NCI-H345 treated with DMSO at 0.1 percent for 48 hours (cell line): ENCODE measurements around the gene GEN1.
"Not testable (repeated sequence)": the region's sequence is repeated elsewhere in the genome, so short reads cannot be mapped to it uniquely, and the experiment has no call there.

Source experiments
- DNase-seq: peaks from one replicate; lab custom pipeline; 2025; ENCODE audit not compliant: unreplicated experiment; lab: John Stamatoyannopoulos, UW

GEN1 gene

DNA sequence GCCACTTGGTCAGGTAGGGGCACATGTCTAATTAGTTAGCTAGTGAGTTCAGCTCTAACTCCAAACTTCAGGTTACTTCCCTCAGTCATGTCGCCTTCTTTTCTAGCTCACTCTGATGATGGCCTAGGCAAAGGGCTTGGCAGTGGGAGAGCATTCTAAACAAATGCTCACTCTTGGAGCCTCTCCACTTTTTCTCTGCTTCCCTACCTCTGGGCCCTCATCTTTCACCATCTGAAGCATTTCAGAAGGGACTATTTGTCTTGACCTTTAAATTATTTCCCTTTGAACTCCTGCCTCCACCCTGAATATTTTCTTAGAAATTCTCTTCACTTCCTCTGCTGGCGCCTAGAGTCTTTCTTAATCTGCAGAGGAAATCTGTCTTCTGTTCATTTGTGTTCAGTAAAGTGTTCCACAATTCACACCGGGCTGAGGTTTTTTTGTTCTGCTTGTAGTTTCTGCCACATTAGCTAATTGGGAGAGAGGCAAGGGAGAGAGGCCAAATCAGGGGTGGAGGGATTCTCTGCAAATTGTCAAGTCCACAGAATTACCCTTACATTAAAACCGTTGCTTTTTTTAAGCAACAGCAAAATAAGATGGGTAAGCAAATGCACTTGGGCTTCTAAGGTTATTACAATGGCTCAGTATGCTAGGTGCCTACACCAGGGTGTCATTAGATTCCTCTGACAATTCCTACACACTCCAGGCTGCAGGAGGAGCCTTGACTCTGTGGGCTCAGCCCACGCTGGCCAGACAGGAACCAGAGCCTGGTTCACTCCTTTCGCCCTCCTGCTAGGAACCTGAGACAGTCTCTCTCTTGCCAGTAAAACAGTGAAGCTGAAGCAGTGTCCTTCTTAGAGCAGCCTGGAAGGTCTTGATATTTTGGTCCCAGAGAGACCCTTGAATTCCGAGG is 67.9 kb downstream of the GEN1 start:
- DNase-seq = no peak

DNA sequence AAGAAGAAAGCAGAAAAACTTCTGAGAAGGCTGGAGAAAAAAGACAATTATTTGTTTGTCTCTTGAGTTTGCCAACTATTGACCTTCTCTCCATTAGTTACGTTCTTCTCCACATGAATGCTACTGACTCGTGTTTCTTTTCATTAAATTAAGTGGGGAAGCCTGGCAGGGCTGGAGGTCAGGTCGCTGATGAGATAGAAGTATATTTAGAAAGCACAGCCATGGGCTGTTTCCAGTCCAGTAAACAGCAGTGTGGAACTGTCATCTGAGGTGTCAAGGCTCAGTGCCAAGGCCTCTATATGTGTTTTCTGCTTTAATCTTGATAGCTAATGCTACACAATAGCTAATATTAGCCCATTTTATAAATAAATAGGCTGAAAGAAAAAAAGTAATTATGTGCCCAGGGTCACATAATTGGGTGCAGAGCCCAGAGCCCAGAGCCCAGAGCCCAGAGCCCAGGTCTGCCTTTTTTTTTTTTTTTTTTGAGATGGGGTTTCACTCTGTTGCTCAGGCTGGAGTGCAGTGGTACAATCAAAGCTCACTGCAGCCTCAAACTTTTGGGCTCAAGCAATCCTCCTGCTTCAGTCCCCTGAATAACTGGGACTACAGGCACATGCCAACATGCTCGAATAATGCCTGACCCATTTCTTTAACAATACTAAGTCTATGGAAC is 68.6 kb downstream of the GEN1 start:
- DNase-seq = no peak

DNA sequence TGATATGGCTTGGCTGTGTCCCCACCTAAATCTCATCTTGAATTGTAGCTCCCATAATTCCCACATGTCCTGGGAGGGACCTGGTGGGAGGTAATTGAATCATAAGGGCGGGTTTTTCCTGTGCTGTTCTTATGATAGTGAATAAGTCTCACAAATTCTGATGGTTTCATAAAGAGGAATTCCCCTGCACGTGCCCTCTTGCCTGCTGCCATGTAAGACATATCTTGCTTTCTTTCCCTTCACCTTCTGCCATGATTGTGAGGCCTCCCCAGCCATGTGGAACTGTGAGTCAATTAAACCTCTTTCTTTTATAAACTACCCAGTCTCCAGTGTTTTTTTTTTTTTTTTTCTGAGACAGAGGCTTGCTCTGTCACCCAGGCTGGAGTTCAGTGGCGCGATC is 69.7 kb downstream of the GEN1 start:
- not testable (repeated sequence) for DNase-seq

DNA sequence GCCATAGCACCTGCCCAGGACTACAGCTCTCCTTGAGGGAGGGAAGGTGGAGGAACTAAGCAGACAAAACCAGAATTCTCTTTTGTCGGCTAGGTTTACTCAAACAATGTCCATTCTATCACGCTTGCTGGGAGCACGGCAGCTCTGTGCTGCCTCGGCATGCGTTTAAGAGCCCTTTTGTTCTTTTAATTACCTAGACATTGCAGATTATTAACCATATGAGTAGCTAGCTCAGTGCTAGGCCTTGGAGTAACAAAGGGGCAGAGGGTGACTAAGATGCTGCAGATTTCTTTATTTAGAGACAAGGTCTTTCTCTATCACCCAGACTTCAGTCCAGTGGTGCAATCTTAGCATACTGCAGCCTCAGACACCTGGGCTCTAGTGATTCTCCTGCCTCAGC is 73.4 kb downstream of the GEN1 start:
- peak; percentile 29 for DNase-seq

DNA sequence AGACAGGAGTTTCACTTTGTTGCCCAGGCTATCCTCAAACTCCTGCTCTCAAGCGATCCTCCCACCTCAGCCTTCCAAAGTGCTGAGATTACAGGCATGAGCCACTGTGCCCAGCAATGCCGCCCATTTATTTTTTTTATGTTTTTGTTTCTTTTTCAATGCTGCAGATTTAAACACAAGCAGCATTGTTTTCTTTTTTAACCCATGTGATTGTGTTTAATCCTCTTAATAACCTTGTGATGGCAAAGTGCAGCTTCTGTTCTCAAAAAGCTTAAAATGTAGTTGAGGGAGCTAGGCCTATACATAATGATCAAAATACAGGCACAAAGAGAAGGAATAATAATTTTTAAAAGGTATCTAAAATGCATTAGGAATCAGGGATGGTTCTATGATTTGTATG is 73.8 kb downstream of the GEN1 start:
- no peak for DNase-seq

DNA sequence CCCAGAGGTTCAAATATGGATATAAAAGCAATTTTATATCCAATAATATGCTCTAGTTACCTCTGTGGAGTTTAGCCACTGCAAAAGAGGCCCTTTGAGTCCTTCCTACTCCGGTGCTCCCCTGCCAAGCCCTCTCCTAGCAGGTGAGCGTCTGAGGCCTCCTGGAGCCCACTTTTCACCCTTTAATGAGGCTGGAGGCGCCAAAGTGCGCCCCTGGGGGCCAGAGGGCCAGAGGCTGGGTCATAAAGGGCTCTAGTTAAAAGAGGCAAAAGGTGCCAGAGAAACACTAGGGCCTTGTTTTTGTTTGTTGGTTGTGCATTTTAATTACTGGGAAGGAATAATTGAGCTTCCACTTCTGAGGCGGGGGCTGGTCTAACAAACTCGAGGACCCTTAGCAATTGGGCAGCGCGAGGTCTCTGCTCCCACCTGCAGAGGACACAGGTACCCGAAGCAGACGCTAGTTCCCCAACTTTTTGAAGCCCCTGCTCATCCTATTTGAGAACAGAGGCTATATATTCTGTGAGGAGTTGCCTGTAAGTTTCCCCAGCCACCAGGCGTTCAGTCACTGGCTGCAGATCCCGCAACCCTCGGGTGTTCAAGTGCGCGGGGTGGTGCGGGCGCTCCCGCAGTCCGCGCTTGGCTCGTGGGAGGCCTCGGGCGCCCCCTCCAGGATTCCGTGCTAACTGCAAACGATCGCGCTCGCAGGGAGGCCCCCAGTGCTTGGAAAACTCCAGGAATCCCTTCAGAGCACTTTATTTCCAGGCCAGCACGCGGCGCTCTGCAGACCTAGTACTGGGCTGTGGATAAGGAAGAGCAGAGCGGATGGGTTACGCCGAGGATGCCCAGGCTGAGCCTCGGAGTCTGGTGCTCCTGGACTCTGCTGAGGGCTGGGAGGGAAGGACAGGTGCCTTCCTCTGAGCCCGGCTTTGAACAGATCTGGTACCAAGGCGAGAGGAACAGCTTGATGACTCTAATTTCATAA is 76.4 kb downstream of the GEN1 start:
- peak; percentile 44 for DNase-seq

DNA sequence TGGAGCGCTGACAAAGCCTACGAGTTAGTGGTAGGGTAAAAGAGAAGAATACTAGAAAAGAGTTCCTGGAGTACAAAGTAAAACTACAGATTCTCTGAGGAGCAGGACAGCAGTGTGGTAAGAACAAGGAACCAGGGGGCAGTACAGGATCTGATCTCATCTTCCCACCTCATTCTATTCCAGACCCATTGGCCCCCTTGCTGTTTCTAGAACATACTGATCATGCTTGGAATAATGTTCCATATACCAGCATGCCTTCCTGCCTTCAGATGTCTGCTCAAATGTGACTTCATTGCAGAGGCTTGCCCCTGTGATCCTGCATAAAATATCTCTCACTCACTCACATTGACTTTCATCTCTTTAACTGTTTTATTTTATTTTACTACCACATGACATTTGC is 81.6 kb downstream of the GEN1 start:
- DNase-seq = no peak
